ENCODE measurements around the gene STXBP6. TPM values are rescaled to one million over a fixed set of nuclear protein-coding genes. Genes with fewer than 3 reads are reported as not detected.

The STXBP6 gene
- total and polyA plus RNA-seq, 2 of the 13 experiments (the other 11 are each of a cell fraction or from before 2014, with no cell fraction given), result 35.3 to 42.8 TPM

- intact Hi-C loops (cut with micrococcal nuclease; ENCODE audit: unreplicated experiment), result no loop called here
- Histone ChIP-seq H3K9me3 (ENCODE audit: low read length) (no peaks in the 10 kb centered on the region), H3K4me2 (ENCODE audit: low read depth, low read length) (no peak overlapping the region), H3K27me3 (ENCODE audit: control insufficient read depth in 1 of 2, insufficient read depth in 2 of 2, low read length in 2 of 2) (no peaks in the 10 kb centered on the region), H4K20me1 (ENCODE audit: insufficient read depth, low read length) (no peaks in the 10 kb centered on the region), H3K4me1 (ENCODE audit: insufficient read depth, low read length) (no peaks in the 10 kb centered on the region), H3K27ac (ENCODE audit: extremely low read length, insufficient read depth, low read length) (no peak overlapping the region), H2AFZ (ENCODE audit: low read length) (no peak overlapping the region), H3K9ac (ENCODE audit: insufficient read depth, low read depth, low read length) (no peak overlapping the region), H3K36me3 (replicated peaks in 1 of 2; ENCODE audit: control insufficient read depth in 1 of 2, insufficient read depth in 2 of 2, low read length in 2 of 2) (no peaks in the 10 kb centered on the region), H3K4me3 (replicated peaks in 1 of 3; ENCODE audit: insufficient read depth in 1 of 3, low read depth in 2 of 3, low read length in 3 of 3) (no peak overlapping the region), H3K79me2 (ENCODE audit: insufficient read depth, low read length) (no peaks in the 10 kb centered on the region)
- FAIRE-seq, result no peak
- POLR2A ChIA-PET, result no interaction called here
- 15% methylated on average over 3 of the region's 3 CpGs for WGBS (ENCODE audit: low lambda C conversion rate)
- CTCF ChIA-PET (ENCODE audit: low intra/inter-chr PET ratio, low total read pairs), result no interaction called here
- no TSS peak for BruUV-seq (replicated peaks)
- 0 out of 2 replicates have a peak, but pooled peaks have one; percentile 36 for TF ChIP-seq ZNF143 (CRISPR knock-in tag; IDR thresholded peaks at IDR 0.05)
- no peak for TF ChIP-seq PATZ1 (CRISPR knock-in tag; IDR thresholded peaks at IDR 0.05)
- DNase-seq (ENCODE audit: low spot score), result no peak
- peak; percentile 61 for ATAC-seq
- in situ Hi-C loops (cut with HindIII; ENCODE audit: extremely low pct_ligation_motif_present, low pct_unique_long_range_greater_than_20kb), result no loop called here
These were observed 40.9 kb upstream of the STXBP6 start for GRCh38 chr14:25090716-25091454.

GRCh38 chr14:25090256-25090655, 40.3 kb upstream of the STXBP6 start:
- H3K9ac ChIP-seq (ENCODE audit: insufficient read depth, low read depth, low read length), result no peak overlapping the region
- no peak overlapping the region for H3K27ac ChIP-seq (ENCODE audit: extremely low read length, insufficient read depth, low read length)
- ATAC-seq (no peak), DNase-seq (ENCODE audit: low spot score) (no peak), FAIRE-seq (no peak)
- 0% methylated on average over 2 of the region's 2 CpGs for WGBS (ENCODE audit: low lambda C conversion rate)
- in situ Hi-C loops (cut with HindIII; ENCODE audit: extremely low pct_ligation_motif_present, low pct_unique_long_range_greater_than_20kb) (no loop called here), intact Hi-C loops (cut with micrococcal nuclease; ENCODE audit: unreplicated experiment) (no loop called here)
- no peaks in the 10 kb centered on the region for H3K9me3 ChIP-seq (ENCODE audit: low read length)
- no peaks in the 10 kb centered on the region for H3K79me2 ChIP-seq (ENCODE audit: insufficient read depth, low read length)
- ChIA-PET POLR2A (no interaction called here), CTCF (ENCODE audit: low intra/inter-chr PET ratio, low total read pairs) (no interaction called here)
- BruUV-seq (replicated peaks), result no TSS peak
- no peak for TF ChIP-seq NR2F6 (IDR thresholded peaks at IDR 0.05)
- no peak for TF ChIP-seq NR2F6 (CRISPR knock-in tag; IDR thresholded peaks at IDR 0.05)
- no peak for TF ChIP-seq NFKB2 (CRISPR knock-in tag; IDR thresholded peaks at IDR 0.05; ENCODE audit: borderline replicate concordance)
- no peak for TF ChIP-seq TARDBP (CRISPR knock-in tag; IDR thresholded peaks at IDR 0.05)
- TF ChIP-seq NRL (CRISPR knock-in tag; IDR thresholded peaks at IDR 0.05; ENCODE audit: borderline replicate concordance), result no peak
- no peak for TF ChIP-seq ZNF816 (CRISPR knock-in tag; IDR thresholded peaks at IDR 0.05; ENCODE audit: borderline replicate concordance)
- TF ChIP-seq ZNF761 (CRISPR knock-in tag; conservative IDR thresholded peaks at IDR 0.05), result no peak
- H2AFZ ChIP-seq (ENCODE audit: low read length), result no peak overlapping the region
- no peaks in the 10 kb centered on the region for H3K36me3 ChIP-seq (replicated peaks in 1 of 2; ENCODE audit: control insufficient read depth in 1 of 2, insufficient read depth in 2 of 2, low read length in 2 of 2)
- H4K20me1 ChIP-seq (ENCODE audit: insufficient read depth, low read length), result no peaks in the 10 kb centered on the region
- no peak overlapping the region for H3K4me3 ChIP-seq (replicated peaks in 1 of 3; ENCODE audit: insufficient read depth in 1 of 3, low read depth in 2 of 3, low read length in 3 of 3)
- no peaks in the 10 kb centered on the region for H3K27me3 ChIP-seq (ENCODE audit: control insufficient read depth in 1 of 2, insufficient read depth in 2 of 2, low read length in 2 of 2)
- H3K4me2 ChIP-seq (ENCODE audit: low read depth, low read length), result no peak overlapping the region
- H3K4me1 ChIP-seq (ENCODE audit: insufficient read depth, low read length), result no peaks in the 10 kb centered on the region

Measured in HepG2 (cell line).